H1 (cell line): ENCODE data around the gene LRP2BP. TPM values are rescaled to one million over a fixed set of nuclear protein-coding genes. Genes with fewer than 3 reads are reported as not detected.

Experiments
- CTCF ChIA-PET: fragments of 300-600 bp; sonication (Branson Sonifier 250); formaldehyde crosslinking; loops from one replicate; lab custom pipeline; 2021; ENCODE audit not compliant: partially characterized antibody; lab: Charles Lee
- POLR2A ChIA-PET: fragments of 300-600 bp; sonication (Branson Sonifier 250); formaldehyde crosslinking; loops from one replicate; lab custom pipeline; 2021; ENCODE audit warnings: inconsistent platforms; ENCODE audit not compliant: partially characterized antibody; lab: Charles Lee
- DNase-seq, 2 experiments: peaks; one replicate each; pipeline versions ENCODE4 v3.0.0 to v3.0.0-alpha.2; 2010 to 2022; ENCODE audit warnings: low spot score in 2 of 2, low read depth in 1 of 2, mixed read lengths in 1 of 2
- FAIRE-seq: peaks from 2 replicates; lab custom pipeline; 2011; peaks lifted over from hg19 to GRCh38; lab: Jason Lieb, UNC
- H2AFZ ChIP-seq: 2 replicates; pipeline ENCODE4 v1.8.1; 2012; ENCODE audit warnings: low read length, inconsistent platforms
- H2AK5ac ChIP-seq: 2 replicates; pipeline ENCODE4 v1.6.1; 2013; ENCODE audit warnings: low read depth, low read length
- H2BK120ac ChIP-seq: replicated peaks from 2 replicates; pipeline ENCODE3; 2013; ENCODE audit warnings: low read depth, low read length, inconsistent platforms
- H2BK12ac ChIP-seq: 2 replicates; pipeline ENCODE4 v1.6.1; 2013; ENCODE audit warnings: low read depth, low read length
- H2BK15ac ChIP-seq: 2 replicates; pipeline ENCODE4 v1.6.1; 2013; ENCODE audit warnings: low read length
- H2BK20ac ChIP-seq: 2 replicates; pipeline ENCODE4 v1.6.1; 2013; ENCODE audit warnings: low read length
- H2BK5ac ChIP-seq: 2 replicates; pipeline ENCODE4 v1.6.1; 2013; ENCODE audit warnings: low read depth, low read length
- H3K14ac ChIP-seq: 2 replicates; pipeline ENCODE4 v1.6.1; 2013; ENCODE audit warnings: inconsistent platforms; ENCODE audit not compliant: insufficient read length
- H3K18ac ChIP-seq: 2 replicates; pipeline ENCODE4 v1.6.1; 2013; ENCODE audit warnings: low read length; ENCODE audit errors: extremely low read depth
- H3K23ac ChIP-seq: 2 replicates; pipeline ENCODE4 v1.6.1; 2013; ENCODE audit warnings: inconsistent platforms; ENCODE audit not compliant: insufficient read length
- H3K23me2 ChIP-seq: 2 replicates; pipeline ENCODE4 v1.6.1; 2013; ENCODE audit warnings: low read depth, low read length
- H3K27ac ChIP-seq: 2 replicates; pipeline ENCODE4 v1.6.1; 2011; ENCODE audit warnings: low read depth, low read length, inconsistent platforms
- H3K27me3 ChIP-seq, 4 experiments: replicated peaks in 1 of 4; 1 replicate in 1 of 4; 2 replicates in 3 of 4; pipeline versions ENCODE4 v1.6.1 to v1.8.1; 2011 to 2013; ENCODE audit warnings: low read length in 3 of 4, mild to moderate bottlenecking in 3 of 4, inconsistent platforms in 2 of 4, mixed read lengths in 2 of 4, moderate library complexity in 1 of 4; ENCODE audit not compliant: control insufficient read depth in 3 of 4, insufficient read depth in 3 of 4; ENCODE audit errors: extremely low read depth in 1 of 4
- H3K36me3 ChIP-seq, 4 experiments: 2 replicates each; pipeline versions ENCODE4 v1.6.1 to v1.8.1; 2011 to 2013; ENCODE audit warnings: mild to moderate bottlenecking in 4 of 4, low read length in 3 of 4, moderate library complexity in 2 of 4, control low read depth in 1 of 4, inconsistent platforms in 1 of 4; ENCODE audit not compliant: insufficient read depth in 4 of 4, control insufficient read depth in 2 of 4
- H3K4ac ChIP-seq: replicated peaks from 2 replicates; pipeline ENCODE3; 2013; ENCODE audit warnings: low read length, low read depth, mixed read lengths, inconsistent platforms; ENCODE audit not compliant: insufficient read length
- H3K4me1 ChIP-seq, 4 experiments: replicated peaks in 1 of 4; 1 replicate in 1 of 4; 2 replicates in 3 of 4; pipeline versions ENCODE4 v1.6.1 to v1.8.1; 2011 to 2013; ENCODE audit warnings: low read length in 3 of 4, inconsistent platforms in 2 of 4, mixed read lengths in 1 of 4; ENCODE audit not compliant: insufficient read depth in 4 of 4, control insufficient read depth in 3 of 4
- H3K4me2 ChIP-seq, 2 experiments: 2 replicates each; pipeline versions ENCODE4 v1.6.1 to v1.8.1; 2011 to 2013; ENCODE audit warnings: low read depth in 2 of 2, low read length in 2 of 2, control low read depth in 1 of 2, inconsistent platforms in 1 of 2, mild to moderate bottlenecking in 1 of 2; ENCODE audit not compliant: insufficient read depth in 1 of 2
- H3K4me3 ChIP-seq, 4 experiments: fragments of 200-600, 300-600 bp in 1 of 4; sonication (generic), shearing (Covaris generic), sonication (Bioruptor Twin) in 1 of 4; 2 replicates each; pipeline versions ENCODE4 v1.5.1 to v1.8.1; 2011 to 2016; ENCODE audit warnings: low read length in 4 of 4, low read depth in 3 of 4, control low read depth in 2 of 4, inconsistent platforms in 2 of 4, mild to moderate bottlenecking in 2 of 4, mixed read lengths in 1 of 4, moderate library complexity in 1 of 4; ENCODE audit not compliant: insufficient read depth in 2 of 4; ENCODE audit errors: extremely low read depth in 1 of 4
- H3K56ac ChIP-seq: replicated peaks from 2 replicates; pipeline ENCODE3; 2013; ENCODE audit warnings: low read depth, mild to moderate bottlenecking, mixed read lengths, low read length, inconsistent platforms; ENCODE audit not compliant: insufficient read length
- H3K79me1 ChIP-seq: 2 replicates; pipeline ENCODE4 v1.6.1; 2013; ENCODE audit warnings: low read depth, low read length, control low read depth
- H3K79me2 ChIP-seq, 2 experiments: 2 replicates each; pipeline versions ENCODE4 v1.6.1 to v1.8.1; 2012 to 2013; ENCODE audit warnings: low read length in 2 of 2, mild to moderate bottlenecking in 2 of 2, inconsistent platforms in 1 of 2; ENCODE audit not compliant: insufficient read depth in 2 of 2, control insufficient read depth in 1 of 2
- H3K9ac ChIP-seq, 4 experiments: replicated peaks in 1 of 4; 1 replicate in 1 of 4; 2 replicates in 3 of 4; pipeline versions ENCODE4 v1.6.1 to v1.8.1; 2011 to 2013; ENCODE audit warnings: low read depth in 3 of 4, low read length in 3 of 4, control low read depth in 2 of 4, mild to moderate bottlenecking in 2 of 4, moderate library complexity in 2 of 4, inconsistent platforms in 1 of 4; ENCODE audit errors: extremely low read depth in 1 of 4
- H3K9me3 ChIP-seq, 2 experiments: 2 replicates each; pipeline versions ENCODE4 v1.6.1 to v1.8.1; 2012 to 2013; ENCODE audit warnings: mild to moderate bottlenecking in 2 of 2, moderate library complexity in 2 of 2, control low read depth in 1 of 2, inconsistent platforms in 1 of 2, low read depth in 1 of 2, low read length in 1 of 2, mixed read lengths in 1 of 2; ENCODE audit not compliant: insufficient read depth in 2 of 2
- H4K20me1 ChIP-seq, 2 experiments: replicated peaks in 1 of 2; 2 replicates each; pipeline versions ENCODE3 to v1.8.1; 2011 to 2013; ENCODE audit warnings: inconsistent platforms in 2 of 2, low read length in 2 of 2, mild to moderate bottlenecking in 1 of 2; ENCODE audit not compliant: insufficient read depth in 2 of 2, control insufficient read depth in 1 of 2
- H4K5ac ChIP-seq: 2 replicates; pipeline ENCODE4 v1.6.1; 2013; ENCODE audit warnings: low read length, low read depth, mixed read lengths, inconsistent platforms; ENCODE audit not compliant: insufficient read length
- H4K8ac ChIP-seq: 2 replicates; pipeline ENCODE4 v1.8.0; 2013; ENCODE audit warnings: mild to moderate bottlenecking, moderate library complexity, low read length, inconsistent platforms; ENCODE audit not compliant: insufficient read depth; ENCODE audit errors: extremely low read depth
- H4K91ac ChIP-seq: replicated peaks from 2 replicates; pipeline ENCODE3; 2013; ENCODE audit warnings: low read length, mixed read lengths, inconsistent platforms; ENCODE audit not compliant: insufficient read length
- CBX5 ChIP-seq: fragments of 300-800, 300-1000 bp; sonication (generic); IDR thresholded peaks from 2 replicates; pipeline ENCODE4 v1.7.1; 2016; ENCODE audit warnings: antibody characterized with exemption, low read length, low read depth
- CHD2 ChIP-seq: IDR thresholded peaks from 2 replicates; pipeline ENCODE4 v1.6.1; 2012; ENCODE audit warnings: low read length, improper control_type of control experiment
- GTF2F1 ChIP-seq: IDR thresholded peaks from 2 replicates; pipeline ENCODE4 v1.6.1; 2012; ENCODE audit warnings: low read depth, low read length, improper control_type of control experiment, borderline replicate concordance
- KDM1A ChIP-seq: fragments of 200-600, 300-600 bp; sonication (generic); IDR thresholded peaks from 2 replicates; pipeline ENCODE4 v1.7.1; 2016; ENCODE audit warnings: mild to moderate bottlenecking, low read length, borderline replicate concordance
- NRF1 ChIP-seq: IDR thresholded peaks from 2 replicates; pipeline ENCODE4 v1.6.1; 2011; ENCODE audit warnings: mild to moderate bottlenecking, low read depth, low read length, improper control_type of control experiment
- POLR2A ChIP-seq, 2 experiments: IDR thresholded peaks; 1 replicate in 1 of 2; 2 replicates in 1 of 2; pipeline ENCODE4 v1.6.1; 2011; ENCODE audit warnings: low read depth in 2 of 2, low read length in 2 of 2, mild to moderate bottlenecking in 2 of 2; ENCODE audit errors: control extremely low read depth in 1 of 2
- RAD21 ChIP-seq, 2 experiments: IDR thresholded peaks in 1 of 2; conservative IDR thresholded peaks in 1 of 2; 2 replicates each; pipeline ENCODE4 v1.6.1; 2011; ENCODE audit warnings: low read depth in 2 of 2, low read length in 2 of 2, improper control_type of control experiment in 1 of 2, inconsistent platforms in 1 of 2, mild to moderate bottlenecking in 1 of 2, moderate library complexity in 1 of 2
- WGBS, 2 experiments: shearing (Covaris generic) in 1 of 2; methylation state at CpG; one replicate each; pipeline versions ENCODE4 v1.1.6 to v1.1.7; 2013 to 2015; ENCODE audit warnings: low lambda C conversion rate in 2 of 2, mixed read lengths in 2 of 2, inconsistent platforms in 1 of 2, low coverage in 1 of 2, missing lambda C conversion rate in 1 of 2; ENCODE audit not compliant: insufficient replicate concordance in 2 of 2, insufficient coverage in 1 of 2, insufficient read length in 1 of 2; ENCODE audit errors: extremely low coverage in 1 of 2, missing lambda C conversion rate in 1 of 2; 5-methylcytosine and 5-hydroxymethylcytosine counted together
- polyA plus RNA-seq, 7 experiments: library from polyadenylated mRNA; depleted of rRNA in 3 of 7; stranded (reverse) in 5 of 7; unstranded in 2 of 7; fragments of >200 nt in 5 of 7; fragments of 200-250 nt in 2 of 7; gene quantifications; 1 replicate in 5 of 7; 2 replicates in 1 of 7; 4 replicates in 1 of 7; pipeline versions ENCODE4 v1.2.1 to v1.2.3, GENCODE V29; 2011 to 2013; ENCODE audit warnings: missing spikeins in 2 of 7, mixed read lengths in 2 of 7
- total RNA-seq: library from RNA; stranded (reverse); fragmentation: NEBNext Ultra II Directional; extraction: Animal tissue kit (Norgen Biotek cat#: 25700); gene quantifications from 2 replicates; pipeline ENCODE4 v1.2.1, GENCODE V29; 2021
- TF ChIP-seq, protein P1 (sequence below), 3 experiments: IDR thresholded peaks; 1 replicate in 2 of 3; 2 replicates in 1 of 3; pipeline versions ENCODE4 v1.5.1 to v1.6.1; 2011; ENCODE audit warnings: low read length in 3 of 3, mild to moderate bottlenecking in 3 of 3, inconsistent platforms in 2 of 3, low read depth in 1 of 3, moderate library complexity in 1 of 3; ENCODE audit not compliant: insufficient read depth in 1 of 3; ENCODE audit errors: control extremely low read depth in 1 of 3
- TF ChIP-seq, protein P2 (sequence below): IDR thresholded peaks from 2 replicates; pipeline ENCODE4 v1.6.1; 2012; ENCODE audit warnings: low read length, inconsistent platforms

Gene LRP2BP
- total and polyA plus RNA-seq, 2 of the 8 experiments (the other 6 are each of a cell fraction or from before 2014, with no cell fraction given): 0.12 to 0.30 TPM

DNA sequence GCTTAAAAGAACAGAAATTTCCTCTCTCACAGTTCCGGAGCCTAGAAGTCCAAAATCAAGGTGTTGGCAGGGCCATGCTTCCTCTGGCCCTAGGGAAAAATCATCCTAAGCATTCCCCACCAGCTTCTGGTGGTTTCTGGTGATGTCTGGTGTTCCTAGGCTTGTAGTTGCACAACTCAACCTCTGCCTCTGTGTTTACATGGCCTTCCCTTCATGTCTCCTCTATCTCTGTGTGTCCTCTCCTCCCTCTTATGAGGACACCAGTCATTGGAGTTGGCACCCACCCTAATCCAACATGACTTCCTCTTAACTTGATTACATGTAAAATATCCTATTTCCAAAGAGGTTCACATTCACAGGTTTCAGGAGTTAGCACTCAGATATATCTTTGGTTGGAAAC, 15.4 kb downstream of the LRP2BP start:
- FAIRE-seq (no peak), DNase-seq (no peak)
- no peak overlapping the region for H4K5ac ChIP-seq
- no peaks in the 10 kb centered on the region for H3K79me2 ChIP-seq
- no peak overlapping the region for H3K9ac ChIP-seq
- H3K23me2 ChIP-seq: no peaks in the 10 kb centered on the region; the same call in 1 of the 2 replicates
- no peak overlapping the region for H3K4me2 ChIP-seq
- no peak overlapping the region for H2BK12ac ChIP-seq
- H2AFZ ChIP-seq: no peak overlapping the region
- H3K36me3 ChIP-seq: peaks cover 0 to 4% (median 0%) of the 10 kb centered on the region in 4 experiments; a peak in 1 of 8 replicates
- no peak overlapping the region for H3K14ac ChIP-seq
- no peak overlapping the region for H2BK120ac ChIP-seq
- H2AK5ac ChIP-seq: no peak overlapping the region
- no peaks in the 10 kb centered on the region for H3K79me1 ChIP-seq
- H4K8ac ChIP-seq: no peak overlapping the region
- POLR2A ChIA-PET: interaction anchor here (1.3 kb wide), 1 partner anchor 17 kb away, joined by 3 read pairs; the partner anchor contains the start of gene ANKRD37
- no peak overlapping the region for H3K4ac ChIP-seq
- CTCF ChIA-PET: interaction anchor here (0.6 kb wide), 1 partner anchor 50 kb away, joined by 3 read pairs; no protein-coding TSS in a partner anchor
- H4K91ac ChIP-seq: no peak overlapping the region
- H3K27ac ChIP-seq: no peak overlapping the region
- no peak overlapping the region for H3K23ac ChIP-seq
- H2BK15ac ChIP-seq: no peak overlapping the region
- peaks cover 0 to 4% (median 3%) of the 10 kb centered on the region in 4 experiments; a peak in 2 of 7 replicates for H3K4me1 ChIP-seq
- peaks cover 0 to 7% of the 10 kb centered on the region in 2 experiments; a peak in 1 of 4 replicates for H3K9me3 ChIP-seq
- no peak overlapping the region for H3K56ac ChIP-seq
- H3K27me3 ChIP-seq: no peaks in the 10 kb centered on the region
- no peak overlapping the region for H2BK20ac ChIP-seq
- H3K4me3 ChIP-seq: no peak overlapping the region
- WGBS, 2 experiments: 74% methylated on average over 1 of the region's 1 CpG; no CpG with 5 or more reads in 1 of the 2 experiments
- no peak overlapping the region for H2BK5ac ChIP-seq
- H4K20me1 ChIP-seq: no peaks in the 10 kb centered on the region
- no peak overlapping the region for H3K18ac ChIP-seq
- no peak for TF ChIP-seq RAD21 (IDR thresholded peaks at IDR 0.05 in 1 of 2, conservative IDR thresholded peaks at IDR 0.05 in 1 of 2; ENCODE audit: low read depth in 2 of 2, low read length in 2 of 2)
- TF ChIP-seq, protein P1, sequence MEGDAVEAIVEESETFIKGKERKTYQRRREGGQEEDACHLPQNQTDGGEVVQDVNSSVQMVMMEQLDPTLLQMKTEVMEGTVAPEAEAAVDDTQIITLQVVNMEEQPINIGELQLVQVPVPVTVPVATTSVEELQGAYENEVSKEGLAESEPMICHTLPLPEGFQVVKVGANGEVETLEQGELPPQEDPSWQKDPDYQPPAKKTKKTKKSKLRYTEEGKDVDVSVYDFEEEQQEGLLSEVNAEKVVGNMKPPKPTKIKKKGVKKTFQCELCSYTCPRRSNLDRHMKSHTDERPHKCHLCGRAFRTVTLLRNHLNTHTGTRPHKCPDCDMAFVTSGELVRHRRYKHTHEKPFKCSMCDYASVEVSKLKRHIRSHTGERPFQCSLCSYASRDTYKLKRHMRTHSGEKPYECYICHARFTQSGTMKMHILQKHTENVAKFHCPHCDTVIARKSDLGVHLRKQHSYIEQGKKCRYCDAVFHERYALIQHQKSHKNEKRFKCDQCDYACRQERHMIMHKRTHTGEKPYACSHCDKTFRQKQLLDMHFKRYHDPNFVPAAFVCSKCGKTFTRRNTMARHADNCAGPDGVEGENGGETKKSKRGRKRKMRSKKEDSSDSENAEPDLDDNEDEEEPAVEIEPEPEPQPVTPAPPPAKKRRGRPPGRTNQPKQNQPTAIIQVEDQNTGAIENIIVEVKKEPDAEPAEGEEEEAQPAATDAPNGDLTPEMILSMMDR (IDR thresholded peaks at IDR 0.05; ENCODE audit: control extremely low read depth in 1 of 3, insufficient read depth in 1 of 3, low read depth in 1 of 3, low read length in 3 of 3): no peak
- no peak for TF ChIP-seq NRF1
- no peak for TF ChIP-seq GTF2F1
- no peak for TF ChIP-seq CBX5
- TF ChIP-seq KDM1A: no peak
- TF ChIP-seq CHD2: no peak
- TF ChIP-seq, protein P2, sequence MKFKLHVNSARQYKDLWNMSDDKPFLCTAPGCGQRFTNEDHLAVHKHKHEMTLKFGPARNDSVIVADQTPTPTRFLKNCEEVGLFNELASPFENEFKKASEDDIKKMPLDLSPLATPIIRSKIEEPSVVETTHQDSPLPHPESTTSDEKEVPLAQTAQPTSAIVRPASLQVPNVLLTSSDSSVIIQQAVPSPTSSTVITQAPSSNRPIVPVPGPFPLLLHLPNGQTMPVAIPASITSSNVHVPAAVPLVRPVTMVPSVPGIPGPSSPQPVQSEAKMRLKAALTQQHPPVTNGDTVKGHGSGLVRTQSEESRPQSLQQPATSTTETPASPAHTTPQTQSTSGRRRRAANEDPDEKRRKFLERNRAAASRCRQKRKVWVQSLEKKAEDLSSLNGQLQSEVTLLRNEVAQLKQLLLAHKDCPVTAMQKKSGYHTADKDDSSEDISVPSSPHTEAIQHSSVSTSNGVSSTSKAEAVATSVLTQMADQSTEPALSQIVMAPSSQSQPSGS: no peak
- TF ChIP-seq POLR2A (IDR thresholded peaks at IDR 0.05; ENCODE audit: control extremely low read depth in 1 of 2, low read depth in 2 of 2, low read length in 2 of 2): no peak
